Rectal smooth muscle tissue (tissue), 1 donor: Measurements from ENCODE around the gene USP17L10.
"Not testable (repeated sequence)": the region's sequence is repeated elsewhere in the genome, so short reads cannot be mapped to it uniquely, and the experiment has no call there.

Experiments used
- H3K27ac ChIP-seq: one replicate; pipeline ENCODE4 v1.7.0; 2013; ENCODE audit warnings: low read depth, low read length, inconsistent platforms
- H3K27me3 ChIP-seq: one replicate; pipeline ENCODE4 v1.7.0; 2013; ENCODE audit warnings: low read length; ENCODE audit not compliant: control insufficient read depth, insufficient read depth
- H3K36me3 ChIP-seq: one replicate; pipeline ENCODE4 v1.7.0; 2013; ENCODE audit warnings: low read length; ENCODE audit not compliant: control insufficient read depth, insufficient read depth
- H3K4me1 ChIP-seq: one replicate; pipeline ENCODE4 v1.7.0; 2013; ENCODE audit warnings: low read length; ENCODE audit not compliant: control insufficient read depth, insufficient read depth
- H3K4me3 ChIP-seq: one replicate; pipeline ENCODE4 v1.7.0; 2013; ENCODE audit warnings: low read length
- H3K9ac ChIP-seq: one replicate; pipeline ENCODE4 v1.7.0; 2013; ENCODE audit warnings: low read length

USP17L10 gene

GRCh38 chr4:9253078-9253477, 42.6 kb downstream of the USP17L10 start, which contains the start of gene USP17L19:
Gene USP17L19, plus strand, starts transcription at chr4:9253378. Its CDS starts 0 bp downstream, at chr4:9253378.
- H3K9ac ChIP-seq, H3K27ac ChIP-seq, H3K36me3 ChIP-seq, H3K27me3 ChIP-seq, H3K4me3 ChIP-seq, H3K4me1 ChIP-seq: not testable (repeated sequence)

DNA sequence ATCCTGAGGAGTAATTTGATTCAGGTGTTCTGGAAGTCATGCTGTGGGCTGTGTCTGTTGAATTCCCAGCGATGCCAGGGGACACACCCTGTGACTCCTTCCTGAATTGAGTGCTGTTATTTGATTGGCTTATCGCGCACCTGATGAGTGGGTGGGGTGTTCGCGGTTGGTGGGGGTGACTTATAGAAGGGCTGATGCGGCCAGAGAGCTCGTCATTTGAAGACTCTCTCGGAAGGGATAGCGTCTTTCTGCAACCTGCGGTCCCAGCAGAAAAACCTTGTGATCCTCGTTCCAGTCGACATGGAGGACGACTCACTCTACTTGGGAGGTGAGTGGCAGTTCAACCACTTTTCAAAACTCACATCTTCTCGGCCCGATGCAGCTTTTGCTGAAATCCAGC, 47.4 kb downstream of the USP17L10 start, which contains the start of gene USP17L20:
Gene USP17L20 (plus strand): TSS at position 301 of the 400 bp plus-strand sequence. CDS start 0 bp downstream, at position 301.
- not testable (repeated sequence) for H3K4me3 ChIP-seq, H3K36me3 ChIP-seq, H3K9ac ChIP-seq, H3K27ac ChIP-seq, H3K4me1 ChIP-seq, H3K27me3 ChIP-seq
